NCI-H446 treated with DMSO at 0.1 percent for 48 hours (cell line): ENCODE data around the gene HSD17B3.
"Not testable (repeated sequence)": the region's sequence is repeated elsewhere in the genome, so short reads cannot be mapped to it uniquely, and the experiment has no call there.

Experiments
- DNase-seq: peaks from one replicate; lab custom pipeline; 2025; lab: John Stamatoyannopoulos, UW

HSD17B3 gene

DNA sequence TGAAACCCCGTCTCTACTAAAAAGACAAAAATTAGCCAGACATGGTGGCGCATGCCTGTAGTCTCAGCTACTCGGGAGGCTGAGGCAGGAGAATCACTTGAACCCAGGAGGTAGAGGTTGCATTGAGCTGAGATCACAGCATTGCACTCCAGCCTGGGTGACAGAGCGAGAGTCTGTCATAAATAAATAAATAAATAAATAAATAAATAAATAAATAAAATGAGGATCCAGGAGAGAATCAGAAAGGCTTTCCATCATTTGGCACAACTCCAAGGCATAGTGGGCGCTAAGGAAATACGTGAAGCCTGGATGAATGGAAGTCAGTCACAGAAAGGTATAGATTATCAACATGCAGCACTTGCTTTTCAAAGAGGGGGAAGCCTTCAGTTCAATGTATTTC lies 65.6 kb downstream of the HSD17B3 start:
- not testable (repeated sequence) for DNase-seq

DNA sequence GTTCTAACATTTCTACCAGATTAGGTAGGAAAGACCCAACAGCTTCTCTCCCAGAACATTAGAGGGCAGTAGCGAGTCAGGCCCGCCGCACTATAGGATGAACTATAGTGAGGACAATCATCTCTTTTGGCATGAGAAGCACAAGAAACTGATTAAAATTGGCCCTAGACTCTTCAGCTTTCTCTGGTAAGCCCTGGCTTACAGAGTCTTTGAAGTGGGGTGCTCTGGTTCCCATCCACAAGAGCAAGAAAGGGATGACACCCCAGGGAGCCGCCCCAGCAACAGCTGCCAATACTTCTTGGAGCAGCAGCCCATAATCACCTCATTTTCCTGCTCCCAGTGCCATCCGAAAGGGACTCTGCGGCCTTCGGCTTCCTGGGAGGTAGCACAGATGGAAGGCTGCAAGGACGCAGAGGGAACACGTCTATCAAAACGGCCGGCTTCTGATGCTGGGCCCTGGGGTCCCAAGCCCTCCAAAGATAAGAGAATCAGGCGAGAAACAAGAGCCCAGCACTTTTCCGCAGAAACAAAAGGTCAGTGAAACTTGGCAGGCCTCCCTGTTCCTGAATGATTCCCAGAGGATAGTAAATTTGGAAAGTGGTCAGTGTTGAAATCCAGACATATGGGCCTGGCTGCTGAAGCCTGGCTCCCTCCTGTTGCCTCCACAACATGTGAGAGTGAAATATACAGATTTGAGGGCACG lies 69.3 kb downstream of the HSD17B3 start:
- peak; percentile 15 for DNase-seq

DNA sequence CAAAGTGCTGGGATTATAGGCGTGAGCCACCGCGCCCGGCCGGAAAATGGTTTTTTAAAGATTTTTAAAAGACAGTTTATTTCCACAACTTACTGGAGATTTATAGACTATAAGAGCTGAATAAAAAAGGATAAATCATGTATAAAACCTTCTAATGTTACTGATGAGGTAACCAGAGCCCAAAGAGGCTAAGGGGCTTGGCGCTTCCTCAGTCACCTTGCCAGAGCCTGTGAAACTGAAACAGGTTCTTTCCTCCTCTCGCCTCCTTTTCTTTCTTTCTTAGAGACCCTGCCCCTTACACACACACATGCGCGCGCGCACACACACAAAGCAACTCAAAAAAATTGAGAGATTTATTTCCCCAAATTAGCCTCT lies 69.8 kb downstream of the HSD17B3 start:
- no peak for DNase-seq

DNA sequence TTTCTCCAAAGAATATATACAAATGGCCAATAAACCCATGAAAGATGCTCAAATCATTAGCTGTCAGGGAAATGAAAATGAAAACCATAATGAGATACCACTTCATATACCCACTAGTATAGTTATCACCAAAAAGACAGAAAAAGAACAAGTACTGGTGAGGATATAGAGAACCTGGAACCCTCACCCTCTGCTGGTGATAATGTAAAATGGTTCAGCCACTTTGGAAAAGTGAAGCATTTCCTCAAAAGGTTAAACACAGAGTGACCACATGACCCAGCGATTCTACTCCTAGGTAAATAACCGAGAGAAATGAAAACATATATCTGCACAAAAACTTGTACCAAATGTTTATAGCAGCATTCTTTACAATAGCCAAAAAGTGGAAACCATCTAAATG lies 72.0 kb downstream of the HSD17B3 start:
- DNase-seq = no peak

DNA sequence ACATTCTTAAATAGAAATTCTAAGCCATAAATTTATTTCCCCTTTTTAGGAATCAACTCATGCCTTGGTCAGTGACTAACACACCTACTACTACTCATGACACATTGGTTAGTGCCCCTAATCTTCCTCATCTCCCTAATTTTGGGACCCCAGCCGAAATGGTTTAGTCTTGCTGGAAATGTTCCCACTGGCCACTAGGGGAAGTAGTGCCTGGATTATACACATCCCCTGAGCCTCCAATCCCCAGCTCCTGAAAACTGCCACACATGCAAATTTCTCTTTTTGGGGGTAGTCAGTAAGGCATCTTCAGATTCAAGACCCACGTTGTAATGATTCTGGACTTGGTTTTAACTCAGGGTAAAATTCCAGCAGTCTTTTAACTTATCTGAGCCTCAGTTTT lies 79.8 kb downstream of the HSD17B3 start:
- DNase-seq = no peak

DNA sequence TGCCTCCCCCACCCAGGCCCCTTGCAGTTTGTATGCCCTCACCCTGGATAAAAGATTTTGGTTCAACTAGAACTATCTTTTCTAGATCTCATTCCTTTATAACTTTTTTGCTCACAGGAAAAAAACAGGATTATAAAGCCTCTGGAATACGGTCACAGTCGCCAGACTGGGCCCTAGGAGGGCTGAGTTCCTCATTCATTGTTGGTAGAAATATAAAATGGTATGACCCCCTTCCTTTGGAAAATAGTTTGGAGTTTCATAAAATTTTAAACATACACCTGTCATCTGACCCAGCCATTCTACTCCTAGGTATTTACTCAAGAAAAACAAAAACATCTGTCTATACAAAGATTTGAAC lies 82.1 kb downstream of the HSD17B3 start:
- DNase-seq = no peak

DNA sequence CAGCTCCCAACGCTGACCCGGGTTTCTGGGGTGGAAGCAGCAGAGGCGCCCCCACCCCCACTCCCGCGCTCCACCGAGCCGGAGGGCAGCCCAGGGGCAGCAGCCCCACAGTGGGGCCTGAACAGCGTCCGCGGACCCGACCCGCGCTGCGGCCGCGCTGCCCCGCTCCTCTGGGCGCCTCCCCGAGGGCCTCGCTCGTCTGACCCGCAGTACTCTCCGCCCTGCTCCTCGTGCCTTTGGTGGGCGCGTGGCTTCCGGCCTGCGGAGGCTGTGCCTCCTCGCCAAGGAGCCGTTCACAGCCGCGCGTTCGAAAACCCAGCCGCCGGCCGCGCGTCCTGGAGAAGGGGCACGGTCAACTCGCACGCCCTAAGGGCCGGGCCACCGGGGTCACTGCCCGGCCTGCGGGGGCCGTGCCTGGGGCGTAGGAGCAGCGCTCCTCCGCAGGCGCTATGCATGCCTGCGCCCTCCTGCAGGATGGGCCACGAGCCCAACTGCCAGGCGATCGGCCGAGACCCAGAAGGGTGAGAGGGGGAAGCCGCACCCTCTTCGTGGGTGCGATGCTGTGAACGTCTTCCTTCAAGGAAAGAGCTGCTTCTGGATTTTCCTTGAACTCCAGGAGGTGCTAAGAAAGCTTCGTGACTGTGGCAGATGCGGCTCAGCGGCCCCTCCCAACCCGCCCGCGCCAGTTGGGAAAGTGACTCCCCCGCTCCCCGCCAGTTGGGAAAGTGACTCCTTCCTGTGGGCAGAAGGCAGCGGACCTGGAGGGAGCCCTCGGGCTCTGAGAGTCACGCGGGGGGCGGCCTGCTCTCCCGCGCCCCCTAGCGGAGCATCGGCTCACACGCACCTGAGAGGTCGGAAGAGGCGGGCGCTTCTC lies 82.7 kb downstream of the HSD17B3 start:
- no peak for DNase-seq

DNA sequence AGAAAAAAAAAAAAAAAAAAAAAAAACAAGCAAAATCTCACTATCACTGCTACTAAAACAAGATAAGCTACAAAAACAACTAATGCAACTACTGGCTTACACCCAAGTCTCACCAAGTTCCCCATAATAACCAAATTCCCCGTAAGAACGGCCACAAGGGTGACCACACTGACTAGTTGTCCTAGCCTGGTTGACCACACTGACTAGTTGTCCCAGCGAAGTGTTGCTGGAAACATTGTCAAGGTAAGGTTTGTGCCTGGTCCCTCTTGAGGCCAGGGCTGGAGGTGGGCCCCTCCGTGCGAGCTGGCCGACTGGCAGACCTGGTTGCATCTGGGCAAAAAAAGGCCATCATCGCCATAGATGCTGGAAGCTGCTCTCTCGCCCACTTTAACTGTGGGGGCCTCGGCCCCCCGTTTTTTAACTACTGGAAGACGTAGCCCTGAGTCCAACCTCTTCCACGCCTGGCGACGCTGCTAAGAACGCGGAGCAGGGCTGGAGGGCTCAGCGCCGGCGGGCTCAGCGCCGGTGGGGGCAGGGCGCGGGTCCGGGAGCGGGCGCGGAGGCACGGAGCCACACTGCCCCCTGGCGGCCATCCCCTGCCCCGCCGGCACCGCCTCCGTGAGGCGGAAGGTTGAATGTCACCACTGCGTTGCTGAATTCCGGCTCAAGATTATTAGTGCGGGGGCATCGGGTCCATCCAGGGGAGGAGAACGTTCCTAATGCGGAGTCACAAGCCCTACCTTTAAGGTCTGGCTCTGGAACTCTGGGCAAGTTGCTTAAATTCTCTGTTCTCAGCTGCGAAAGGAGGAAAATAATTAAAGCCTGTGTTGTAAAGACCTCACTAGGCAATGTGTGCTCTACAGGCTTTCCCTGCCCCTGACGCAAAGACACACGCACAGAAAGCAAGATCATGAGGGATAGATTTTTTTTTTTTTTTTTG lies 84.0 kb downstream of the HSD17B3 start:
- no peak for DNase-seq

DNA sequence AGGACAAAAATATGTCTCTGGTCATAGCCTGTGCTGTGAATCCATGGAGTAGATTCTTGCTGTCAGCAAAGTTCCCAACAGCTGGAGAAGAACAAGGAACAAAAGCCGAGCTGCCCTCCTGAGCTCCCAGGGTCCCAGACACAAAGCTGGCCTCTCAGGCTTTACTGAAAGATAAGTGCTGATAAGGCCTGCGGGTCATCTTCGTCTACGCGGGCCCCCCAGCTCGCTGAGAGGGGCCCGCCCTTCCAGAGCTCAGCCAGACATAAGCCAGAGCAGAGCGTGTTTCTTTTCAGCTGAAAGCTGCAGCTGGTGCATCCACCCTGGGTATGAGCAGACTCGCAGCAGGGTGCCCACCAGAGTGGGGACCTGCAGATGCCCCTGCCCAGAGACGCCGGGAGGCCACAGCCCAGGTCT lies 84.7 kb downstream of the HSD17B3 start:
- DNase-seq = no peak

DNA sequence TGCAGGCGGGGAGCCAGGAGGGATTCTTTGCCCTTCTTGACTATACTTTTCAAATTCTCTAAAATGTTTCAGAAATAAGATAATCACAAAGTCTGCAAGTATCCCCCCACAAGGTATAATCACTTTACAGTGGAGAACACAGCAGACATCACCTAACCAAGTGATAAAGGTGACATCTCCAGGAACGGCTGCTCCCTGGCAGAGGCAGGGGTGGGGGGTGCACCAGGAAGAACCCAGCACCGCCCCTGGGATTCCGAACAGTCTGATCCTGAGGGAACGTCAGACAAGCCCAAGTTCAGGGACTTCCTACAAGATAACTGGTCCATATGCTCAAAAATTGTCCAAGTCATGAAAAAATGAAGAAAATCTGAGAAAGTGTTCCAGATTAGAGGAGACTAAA lies 85.4 kb downstream of the HSD17B3 start:
- no peak for DNase-seq

DNA sequence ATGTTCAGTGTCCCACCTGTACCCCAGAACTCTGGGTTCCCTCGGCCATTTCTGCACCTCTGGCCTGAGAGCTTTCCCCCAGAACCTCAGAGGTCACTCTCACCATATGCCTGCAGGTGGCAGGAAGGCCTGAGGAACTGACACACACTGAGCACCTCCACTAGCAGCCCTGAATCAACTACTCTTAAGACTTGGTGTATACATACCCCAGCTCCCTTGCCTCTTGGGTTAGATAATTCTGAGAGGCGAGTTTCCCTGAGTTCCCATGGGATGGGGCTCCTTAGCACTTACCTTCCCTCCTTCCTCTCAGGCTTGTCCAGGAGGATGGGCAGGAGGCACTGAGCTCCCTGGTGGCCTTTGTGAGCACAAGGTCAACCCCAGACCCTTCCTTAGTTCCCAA lies 86.1 kb downstream of the HSD17B3 start:
- DNase-seq = no peak

DNA sequence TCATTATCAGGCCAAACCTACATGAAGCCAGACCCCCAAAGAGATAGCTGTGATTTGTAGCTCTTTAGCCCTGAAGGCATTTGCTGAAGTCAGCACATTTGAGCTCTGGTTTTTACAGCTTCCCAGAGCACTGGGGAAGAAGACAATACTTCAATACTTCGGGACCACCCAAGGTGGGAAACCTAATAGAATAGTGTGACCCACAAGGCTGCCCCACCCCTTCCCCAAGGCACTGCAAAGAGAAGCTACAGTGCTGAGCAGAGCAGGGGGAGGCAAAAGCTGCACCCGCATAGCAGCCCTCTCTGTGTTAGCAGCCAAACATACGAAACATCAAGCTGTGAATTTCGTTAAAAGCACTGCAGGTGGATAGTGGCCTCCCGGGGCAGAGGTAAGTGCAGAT lies 87.3 kb downstream of the HSD17B3 start:
- no peak for DNase-seq

DNA sequence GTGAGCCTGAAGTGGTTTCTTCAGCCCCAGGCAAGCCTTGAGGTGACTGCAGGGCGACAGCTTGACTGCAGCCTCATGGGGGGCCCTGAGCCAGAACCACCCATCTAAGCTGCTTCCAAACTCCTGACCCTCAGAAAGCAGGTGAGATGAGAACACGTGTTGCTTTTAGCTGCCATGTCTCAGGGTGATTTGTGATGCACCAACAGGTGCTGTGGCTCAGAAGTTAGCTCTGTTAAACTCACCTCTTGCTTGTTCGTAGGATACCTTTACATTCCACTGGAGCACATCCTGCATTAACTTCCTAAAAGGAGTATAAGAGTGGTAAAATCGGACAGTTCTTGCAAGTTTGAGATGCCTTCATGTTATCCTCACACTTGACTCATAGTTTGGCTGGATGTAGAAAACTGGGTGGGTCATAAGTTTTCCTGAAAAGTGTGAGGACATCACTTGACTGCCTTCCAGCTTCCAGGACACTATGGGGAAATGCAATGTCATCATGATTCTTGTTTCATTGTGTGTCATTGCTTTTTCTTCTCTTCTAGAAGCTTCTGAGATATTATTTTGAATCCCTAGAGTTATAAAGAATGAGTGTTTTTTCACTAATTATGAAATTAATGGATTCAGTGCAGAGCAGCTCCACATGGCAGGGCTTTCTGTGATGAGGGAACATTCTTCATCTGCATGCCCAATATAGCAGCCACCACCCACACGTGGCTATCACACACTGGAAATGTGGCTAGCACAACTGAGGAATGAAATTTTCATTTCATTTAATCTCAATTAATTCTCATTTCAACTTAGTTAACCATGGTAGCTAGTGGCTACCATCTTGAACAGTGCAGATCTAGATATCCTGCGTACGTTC lies 92.3 kb downstream of the HSD17B3 start:
- DNase-seq = no peak

DNA sequence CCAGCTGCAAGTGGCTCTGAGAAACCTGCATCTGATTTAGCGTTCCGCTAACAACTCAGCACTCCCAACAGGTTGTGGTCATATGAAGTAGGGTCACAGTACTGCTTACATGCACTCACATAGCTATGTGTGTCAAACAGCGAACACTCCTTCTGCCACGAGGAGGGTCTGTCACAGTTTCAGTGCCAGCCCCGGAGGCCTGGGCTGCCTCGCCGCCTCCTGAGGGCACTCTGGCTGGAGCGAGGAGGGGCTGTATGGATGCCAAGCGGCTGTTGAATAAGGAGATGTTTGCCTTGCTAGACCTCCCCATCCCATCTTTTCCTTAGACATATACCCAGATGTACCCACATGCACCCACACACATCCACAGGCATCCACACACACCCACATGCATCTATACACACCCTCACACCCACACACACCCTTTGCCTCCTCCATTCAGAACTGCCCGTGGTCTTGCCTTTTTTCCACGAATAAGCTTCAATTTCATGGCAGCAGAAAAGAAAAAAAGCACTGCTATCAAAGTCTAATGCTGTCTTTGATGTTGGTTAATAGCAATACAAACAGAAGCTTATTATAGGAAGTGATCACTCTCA lies 95.7 kb downstream of the HSD17B3 start:
- no peak for DNase-seq

DNA sequence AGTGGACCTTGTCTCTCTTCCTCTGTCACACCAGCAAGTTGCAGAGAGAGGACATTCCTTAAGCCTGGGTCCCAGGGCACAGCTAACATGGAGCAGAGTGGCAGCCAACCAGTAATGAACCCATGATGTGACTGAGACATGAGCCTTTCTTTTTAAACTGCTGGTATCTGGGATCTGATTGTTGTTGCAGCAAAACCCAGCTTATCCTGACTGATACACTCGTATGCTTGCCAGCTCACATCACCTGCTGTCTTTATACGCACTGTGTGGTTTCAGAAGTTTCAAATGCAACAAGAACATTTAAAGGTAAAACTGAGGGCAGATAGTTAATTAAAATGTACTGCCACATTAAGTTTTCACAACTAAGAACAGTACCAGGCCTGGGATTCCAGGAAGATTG lies 97.1 kb downstream of the HSD17B3 start:
- DNase-seq = no peak

DNA sequence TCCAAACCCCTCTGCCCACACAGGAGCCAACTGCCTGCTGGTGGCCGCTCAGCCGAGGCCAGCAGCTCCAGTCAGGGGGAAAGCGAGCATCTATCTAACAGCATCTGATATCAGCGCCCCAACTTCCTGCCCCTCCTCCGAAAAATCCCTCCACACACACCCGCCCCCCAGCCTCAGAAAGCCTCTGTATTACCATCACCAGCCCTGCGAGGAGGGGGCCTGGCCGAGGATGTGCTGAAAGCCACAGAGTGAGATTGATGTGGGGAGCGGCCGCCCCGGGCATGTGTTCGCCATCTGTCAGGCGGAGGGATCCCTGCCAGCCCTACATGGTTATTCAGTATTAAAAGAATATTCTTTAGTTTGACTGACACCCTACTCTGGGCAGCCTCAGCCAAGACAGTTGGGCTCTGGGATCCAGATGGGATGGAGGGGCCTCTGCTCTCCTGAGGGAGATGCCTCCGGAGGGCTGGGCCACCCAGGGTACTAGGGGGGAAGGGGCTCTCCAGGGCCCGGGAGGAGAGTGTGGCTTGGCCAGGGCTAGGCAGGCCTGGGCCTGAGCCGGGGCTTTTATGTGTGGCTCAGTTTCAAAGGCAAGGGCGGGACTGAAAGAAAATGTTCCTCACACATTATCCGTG lies 98.0 kb downstream of the HSD17B3 start:
- peak; percentile 84 for DNase-seq

DNA sequence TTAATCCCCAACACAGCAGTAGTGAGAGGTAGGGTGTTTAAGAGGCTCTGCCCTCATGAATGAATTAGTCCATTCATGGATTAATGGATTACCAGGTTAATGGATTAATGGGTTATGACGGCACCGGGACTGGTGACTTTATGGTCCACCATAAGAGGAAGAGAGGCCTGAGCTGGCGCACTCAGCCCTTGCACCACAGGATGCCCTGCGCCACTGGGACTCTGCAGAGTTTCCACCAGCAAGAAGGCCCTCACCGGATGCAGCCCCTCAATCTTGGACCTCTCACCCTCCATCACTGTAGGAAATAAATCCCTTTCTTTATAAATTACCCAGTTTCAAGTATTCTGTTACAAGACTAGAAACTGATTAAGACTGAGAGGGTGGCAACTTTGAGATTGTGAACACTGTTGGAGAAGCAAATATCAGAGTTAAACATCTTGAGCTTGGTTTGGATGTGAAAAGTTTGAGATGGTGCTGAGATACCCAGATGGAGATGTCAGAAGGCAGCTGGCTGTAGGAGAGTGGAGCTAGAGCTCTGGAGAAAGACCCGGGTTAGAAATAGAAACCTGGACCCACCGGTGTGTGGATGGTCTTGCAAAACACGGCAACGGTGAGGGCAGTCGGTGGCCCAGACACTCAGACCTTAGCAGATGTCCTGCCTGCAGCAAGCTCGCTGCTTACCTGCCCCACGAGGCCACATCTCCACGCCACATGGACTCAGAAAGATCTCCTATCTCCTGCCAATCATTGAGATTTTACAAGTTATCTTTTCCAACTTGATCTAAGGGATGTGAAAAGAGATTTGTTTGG lies 98.8 kb downstream of the HSD17B3 start:
- DNase-seq = no peak

DNA sequence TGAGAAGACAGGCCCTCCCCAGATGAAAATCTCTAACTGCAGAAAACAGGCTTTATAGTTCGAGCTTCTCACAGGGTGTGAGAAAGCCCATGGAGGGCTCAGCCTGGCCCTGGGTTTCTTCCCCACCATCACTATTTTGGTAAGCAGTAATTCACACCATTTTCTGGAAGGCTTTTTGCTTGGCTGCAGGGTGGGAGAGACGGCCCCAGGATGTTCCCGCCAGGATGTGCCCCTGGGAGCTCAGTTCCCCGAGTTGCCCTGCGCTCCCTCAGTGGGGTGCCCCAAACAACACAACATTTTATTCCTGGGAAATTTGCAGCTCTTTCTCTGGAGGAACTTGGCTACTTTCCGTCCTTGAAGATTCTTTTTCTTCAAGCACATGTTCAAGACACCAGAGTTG lies 100.8 kb downstream of the HSD17B3 start:
- DNase-seq = no peak

DNA sequence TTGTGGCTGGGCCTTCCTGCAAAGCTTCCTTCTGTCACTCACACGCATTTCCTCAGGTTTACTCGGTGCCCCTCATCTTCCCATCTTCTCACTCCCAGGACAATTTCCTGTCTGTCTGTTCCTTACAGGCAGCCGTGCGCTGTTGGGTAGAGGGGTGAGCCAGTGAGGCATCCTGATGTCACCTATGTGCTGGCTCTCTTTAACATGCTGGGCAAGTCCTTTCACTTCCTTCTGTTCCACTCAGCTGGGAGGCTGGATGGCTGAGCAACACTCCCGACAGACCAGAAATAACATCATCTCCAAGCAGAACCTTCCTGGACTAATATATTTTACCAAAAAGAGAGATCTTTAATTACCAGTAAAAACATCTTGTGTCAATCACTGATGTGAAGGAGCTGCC lies 103.0 kb downstream of the HSD17B3 start:
- no peak for DNase-seq

DNA sequence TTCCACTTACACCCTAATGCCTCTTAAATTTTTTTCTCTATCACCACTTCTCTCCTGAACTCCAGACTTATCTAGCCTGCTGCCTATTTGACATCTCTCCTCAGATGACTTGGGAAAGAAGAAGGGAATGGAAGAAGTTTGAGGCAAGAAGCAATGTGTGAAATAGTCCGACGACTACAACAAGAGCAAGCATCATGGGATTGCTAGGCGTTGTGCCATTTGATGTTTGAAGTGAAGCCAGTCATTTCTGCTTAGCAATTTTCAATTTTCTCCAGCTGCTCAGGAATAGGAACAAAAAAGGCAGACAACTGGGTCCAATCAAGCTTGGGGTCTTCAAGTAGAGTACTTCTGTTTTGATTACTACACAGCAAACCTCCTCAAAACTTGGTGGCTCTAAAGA lies 106.4 kb downstream of the HSD17B3 start:
- DNase-seq = no peak
